Liver (tissue), 9 donors: ENCODE data around the gene SMC2. TPM values are rescaled to one million over a fixed set of nuclear protein-coding genes. Genes with fewer than 3 reads are reported as not detected.

Source experiments
- DNase-seq: peaks from one replicate; pipeline ENCODE4 v3.0.0-alpha.2; 2017; ENCODE audit warnings: low spot score
- H3K27ac ChIP-seq, 2 donors: one replicate each; pipeline ENCODE4 v1.7.0; 2013; ENCODE audit warnings: inconsistent platforms in 2 of 2, low read length in 2 of 2, control low read depth in 1 of 2, low read depth in 1 of 2, mild to moderate bottlenecking in 1 of 2
- H3K27me3 ChIP-seq, 4 donors: one replicate each; pipeline versions ENCODE4 v1.6.1 to v1.7.0; 2013; ENCODE audit warnings: low read length in 3 of 4, inconsistent platforms in 1 of 4, mild to moderate bottlenecking in 1 of 4, moderate library complexity in 1 of 4; ENCODE audit not compliant: control insufficient read depth in 4 of 4, insufficient read depth in 4 of 4
- H3K36me3 ChIP-seq, 4 donors: one replicate each; pipeline versions ENCODE4 v1.6.1 to v1.7.0; 2013; ENCODE audit warnings: low read length in 3 of 4, mild to moderate bottlenecking in 3 of 4, low read depth in 1 of 4, moderate library complexity in 1 of 4; ENCODE audit not compliant: control insufficient read depth in 4 of 4, insufficient read depth in 3 of 4
- H3K4me1 ChIP-seq, 4 donors: one replicate each; pipeline versions ENCODE4 v1.6.1 to v1.7.0; 2013; ENCODE audit warnings: low read length in 3 of 4, mild to moderate bottlenecking in 3 of 4, moderate library complexity in 1 of 4; ENCODE audit not compliant: control insufficient read depth in 4 of 4, insufficient read depth in 4 of 4
- H3K4me3 ChIP-seq, 3 donors: one replicate each; pipeline versions ENCODE4 v1.6.1 to v1.7.0; 2013; ENCODE audit warnings: low read length in 3 of 3, control low read depth in 1 of 3, low read depth in 1 of 3, mild to moderate bottlenecking in 1 of 3
- H3K9ac ChIP-seq, 2 donors: one replicate each; pipeline ENCODE4 v1.7.0; 2013; ENCODE audit warnings: low read length in 2 of 2, mild to moderate bottlenecking in 2 of 2, moderate library complexity in 2 of 2, control low read depth in 1 of 2, low read depth in 1 of 2
- H3K9me3 ChIP-seq, 4 donors: one replicate each; pipeline versions ENCODE4 v1.6.1 to v1.7.0; 2013; ENCODE audit warnings: low read length in 3 of 4; ENCODE audit not compliant: control insufficient read depth in 4 of 4
- EGR1 ChIP-seq, 2 donors: IDR thresholded peaks; 2 replicates each; pipeline ENCODE4 v1.6.1; 2016 to 2018; ENCODE audit warnings: antibody characterized with exemption in 2 of 2, low read depth in 2 of 2
- FOXA1 ChIP-seq: IDR thresholded peaks from 2 replicates; pipeline ENCODE4 v1.6.1; 2016; ENCODE audit warnings: antibody characterized with exemption
- GABPA ChIP-seq, 2 donors: IDR thresholded peaks in 1 of 2; conservative IDR thresholded peaks in 1 of 2; 2 replicates each; pipeline ENCODE4 v1.6.1; 2016; ENCODE audit warnings: antibody characterized with exemption in 2 of 2, mild to moderate bottlenecking in 1 of 2, moderate library complexity in 1 of 2
- HNF4A ChIP-seq, 2 donors: conservative IDR thresholded peaks; 2 replicates each; pipeline ENCODE4 v1.6.1; 2016; ENCODE audit warnings: antibody characterized with exemption in 2 of 2, mild to moderate bottlenecking in 2 of 2
- HNF4G ChIP-seq: IDR thresholded peaks from 2 replicates; pipeline ENCODE4 v1.6.1; 2016; ENCODE audit warnings: antibody characterized with exemption
- JUND ChIP-seq, 2 donors: IDR thresholded peaks; 2 replicates each; pipeline ENCODE4 v1.6.1; 2016; ENCODE audit warnings: antibody characterized with exemption in 2 of 2
- NR2F2 ChIP-seq: IDR thresholded peaks from 2 replicates; pipeline ENCODE4 v1.6.1; 2016; ENCODE audit warnings: antibody characterized with exemption
- RXRA ChIP-seq, 2 donors: IDR thresholded peaks; 2 replicates each; pipeline ENCODE4 v1.6.1; 2017 to 2018; ENCODE audit warnings: antibody characterized with exemption in 2 of 2, mild to moderate bottlenecking in 1 of 2
- TAF1 ChIP-seq: conservative IDR thresholded peaks from 2 replicates; pipeline ENCODE4 v1.6.1; 2016; ENCODE audit warnings: antibody characterized with exemption, mild to moderate bottlenecking
- YY1 ChIP-seq: IDR thresholded peaks from 2 replicates; pipeline ENCODE4 v1.6.1; 2016; ENCODE audit warnings: antibody characterized with exemption, mild to moderate bottlenecking
- WGBS: extraction: QIAGEN DNeasy Blood & Tissue Kit; methylation state at CpG from one replicate; pipeline ENCODE4 v1.1.7; 2013; 5-methylcytosine and 5-hydroxymethylcytosine counted together
- polyA plus RNA-seq, 2 donors: library from polyadenylated mRNA; stranded (reverse) in 1 of 2; unstranded in 1 of 2; fragments of 200-250 nt in 1 of 2; fragments of >200 nt in 1 of 2; fragmentation: Nextera tagmentation in 1 of 2; extraction: Ambion mirVana in 1 of 2; gene quantifications; one replicate each; pipeline versions ENCODE4 v1.2.1 to v1.2.3, GENCODE V29; 2013 to 2015
- total RNA-seq, 2 donors: library from RNA; depleted of rRNA; stranded (reverse); fragments of >200 nt; gene quantifications; one replicate each; pipeline ENCODE4 v1.2.3, GENCODE V29; 2014
- TF ChIP-seq, protein P1 (sequence below): IDR thresholded peaks from 2 replicates; pipeline ENCODE4 v1.6.1; 2016; ENCODE audit warnings: antibody characterized with exemption
- TF ChIP-seq, protein P2 (sequence below): IDR thresholded peaks from 2 replicates; pipeline ENCODE4 v1.6.1; 2016; ENCODE audit warnings: antibody characterized with exemption, mild to moderate bottlenecking
- TF ChIP-seq, protein P3 (sequence below): IDR thresholded peaks from 2 replicates; pipeline ENCODE4 v1.6.1; 2016; ENCODE audit warnings: antibody characterized with exemption
- TF ChIP-seq, protein P4 (sequence below): IDR thresholded peaks from 2 replicates; pipeline ENCODE4 v1.6.1; 2016; ENCODE audit warnings: antibody characterized with exemption
- TF ChIP-seq, protein P5 (sequence below): fragments of 150-350 bp; IDR thresholded peaks from 2 replicates; pipeline ENCODE4 v1.5.1; 2017; ENCODE audit warnings: improper control_type of control experiment, low read depth, low read length; ENCODE audit not compliant: missing input control
- donor health status: healthy.
- donor health status: healthy.
- donor health status: healthy.
- donor health status: healthy.
- donor health status: healthy.

SMC2 gene
- total and polyA plus RNA-seq, 4 donors, result 2.1 to 26.3 (median 4.3) TPM

DNA sequence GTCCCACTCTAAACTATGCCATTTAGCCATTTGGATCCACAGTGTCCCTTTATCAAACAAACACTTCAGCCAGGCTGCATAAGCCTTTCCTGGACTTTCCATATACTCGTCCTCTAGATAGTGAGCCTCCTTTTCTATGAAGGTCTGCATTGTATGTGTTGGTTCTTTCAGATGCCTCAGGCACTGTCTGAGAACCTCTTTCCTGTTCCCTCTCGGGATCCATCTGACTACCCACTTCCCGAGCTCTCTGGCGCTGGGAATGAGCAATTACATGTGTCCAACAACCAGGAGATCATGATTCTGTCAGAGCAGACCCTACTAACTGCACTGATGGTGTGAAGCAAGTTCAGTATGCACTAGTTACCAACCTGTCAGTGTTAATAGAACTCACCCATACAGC lies 14.2 kb downstream of the SMC2 start:
- H3K4me3 ChIP-seq, result no peak overlapping the region
- no peaks in the 10 kb centered on the region for H3K9me3 ChIP-seq
- no peak for DNase-seq
- TF ChIP-seq TAF1 (no peak), FOXA1 (no peak)
- TF ChIP-seq, protein P1, sequence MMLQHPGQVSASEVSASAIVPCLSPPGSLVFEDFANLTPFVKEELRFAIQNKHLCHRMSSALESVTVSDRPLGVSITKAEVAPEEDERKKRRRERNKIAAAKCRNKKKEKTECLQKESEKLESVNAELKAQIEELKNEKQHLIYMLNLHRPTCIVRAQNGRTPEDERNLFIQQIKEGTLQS, result no peak
- TF ChIP-seq, protein P2, sequence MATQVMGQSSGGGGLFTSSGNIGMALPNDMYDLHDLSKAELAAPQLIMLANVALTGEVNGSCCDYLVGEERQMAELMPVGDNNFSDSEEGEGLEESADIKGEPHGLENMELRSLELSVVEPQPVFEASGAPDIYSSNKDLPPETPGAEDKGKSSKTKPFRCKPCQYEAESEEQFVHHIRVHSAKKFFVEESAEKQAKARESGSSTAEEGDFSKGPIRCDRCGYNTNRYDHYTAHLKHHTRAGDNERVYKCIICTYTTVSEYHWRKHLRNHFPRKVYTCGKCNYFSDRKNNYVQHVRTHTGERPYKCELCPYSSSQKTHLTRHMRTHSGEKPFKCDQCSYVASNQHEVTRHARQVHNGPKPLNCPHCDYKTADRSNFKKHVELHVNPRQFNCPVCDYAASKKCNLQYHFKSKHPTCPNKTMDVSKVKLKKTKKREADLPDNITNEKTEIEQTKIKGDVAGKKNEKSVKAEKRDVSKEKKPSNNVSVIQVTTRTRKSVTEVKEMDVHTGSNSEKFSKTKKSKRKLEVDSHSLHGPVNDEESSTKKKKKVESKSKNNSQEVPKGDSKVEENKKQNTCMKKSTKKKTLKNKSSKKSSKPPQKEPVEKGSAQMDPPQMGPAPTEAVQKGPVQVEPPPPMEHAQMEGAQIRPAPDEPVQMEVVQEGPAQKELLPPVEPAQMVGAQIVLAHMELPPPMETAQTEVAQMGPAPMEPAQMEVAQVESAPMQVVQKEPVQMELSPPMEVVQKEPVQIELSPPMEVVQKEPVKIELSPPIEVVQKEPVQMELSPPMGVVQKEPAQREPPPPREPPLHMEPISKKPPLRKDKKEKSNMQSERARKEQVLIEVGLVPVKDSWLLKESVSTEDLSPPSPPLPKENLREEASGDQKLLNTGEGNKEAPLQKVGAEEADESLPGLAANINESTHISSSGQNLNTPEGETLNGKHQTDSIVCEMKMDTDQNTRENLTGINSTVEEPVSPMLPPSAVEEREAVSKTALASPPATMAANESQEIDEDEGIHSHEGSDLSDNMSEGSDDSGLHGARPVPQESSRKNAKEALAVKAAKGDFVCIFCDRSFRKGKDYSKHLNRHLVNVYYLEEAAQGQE, result no peak
- no peaks in the 10 kb centered on the region for H3K27me3 ChIP-seq
- 94% methylated on average over 4 of the region's 4 CpGs for WGBS
- H3K36me3 ChIP-seq, result peaks cover 0 to 38% (median 14%) of the 10 kb centered on the region in 4 donors
- no peaks in the 10 kb centered on the region for H3K4me1 ChIP-seq
- no peak overlapping the region for H3K9ac ChIP-seq
- no peak overlapping the region for H3K27ac ChIP-seq

DNA sequence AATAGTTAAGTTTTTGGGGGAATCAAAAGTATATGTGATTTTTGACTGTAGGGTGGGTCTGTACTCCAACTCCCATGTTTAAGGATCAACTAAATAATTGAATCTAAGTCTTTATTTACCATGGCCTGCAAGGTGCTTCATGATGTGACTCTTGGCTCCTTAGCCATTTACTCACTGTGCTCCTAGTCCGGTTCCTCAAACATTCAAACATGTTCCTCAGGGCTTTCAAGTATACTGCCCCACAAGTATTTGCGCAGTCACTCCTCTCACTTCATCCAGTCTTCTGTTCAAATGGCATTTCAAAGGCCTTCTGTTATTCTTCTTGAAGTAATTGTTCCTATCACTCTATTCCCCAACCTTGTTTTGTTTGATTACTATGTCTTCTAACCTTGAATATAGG lies 16.4 kb downstream of the SMC2 start:
- Histone ChIP-seq H3K36me3 (peaks cover 0 to 21% (median 4%) of the 10 kb centered on the region in 4 donors), H3K4me1 (no peaks in the 10 kb centered on the region), H3K27me3 (no peaks in the 10 kb centered on the region), H3K27ac (no peak overlapping the region), H3K9ac (no peak overlapping the region), H3K4me3 (no peak overlapping the region), H3K9me3 (no peaks in the 10 kb centered on the region)
- 97% methylated on average over 2 of the region's 2 CpGs for WGBS
- no peak for TF ChIP-seq JUND (IDR thresholded peaks at IDR 0.05)
- TF ChIP-seq YY1, result no peak
- no peak for TF ChIP-seq HNF4G
- TF ChIP-seq, protein P3, sequence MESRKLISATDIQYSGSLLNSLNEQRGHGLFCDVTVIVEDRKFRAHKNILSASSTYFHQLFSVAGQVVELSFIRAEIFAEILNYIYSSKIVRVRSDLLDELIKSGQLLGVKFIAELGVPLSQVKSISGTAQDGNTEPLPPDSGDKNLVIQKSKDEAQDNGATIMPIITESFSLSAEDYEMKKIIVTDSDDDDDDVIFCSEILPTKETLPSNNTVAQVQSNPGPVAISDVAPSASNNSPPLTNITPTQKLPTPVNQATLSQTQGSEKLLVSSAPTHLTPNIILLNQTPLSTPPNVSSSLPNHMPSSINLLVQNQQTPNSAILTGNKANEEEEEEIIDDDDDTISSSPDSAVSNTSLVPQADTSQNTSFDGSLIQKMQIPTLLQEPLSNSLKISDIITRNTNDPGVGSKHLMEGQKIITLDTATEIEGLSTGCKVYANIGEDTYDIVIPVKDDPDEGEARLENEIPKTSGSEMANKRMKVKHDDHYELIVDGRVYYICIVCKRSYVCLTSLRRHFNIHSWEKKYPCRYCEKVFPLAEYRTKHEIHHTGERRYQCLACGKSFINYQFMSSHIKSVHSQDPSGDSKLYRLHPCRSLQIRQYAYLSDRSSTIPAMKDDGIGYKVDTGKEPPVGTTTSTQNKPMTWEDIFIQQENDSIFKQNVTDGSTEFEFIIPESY, result no peak
- TF ChIP-seq, protein P4, sequence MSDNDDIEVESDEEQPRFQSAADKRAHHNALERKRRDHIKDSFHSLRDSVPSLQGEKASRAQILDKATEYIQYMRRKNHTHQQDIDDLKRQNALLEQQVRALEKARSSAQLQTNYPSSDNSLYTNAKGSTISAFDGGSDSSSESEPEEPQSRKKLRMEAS, result no peak
- TF ChIP-seq HNF4A (conservative IDR thresholded peaks at IDR 0.05), result no peak
- TF ChIP-seq, protein P2, result no peak
- TF ChIP-seq NR2F2, result no peak
- TF ChIP-seq EGR1 (IDR thresholded peaks at IDR 0.05; ENCODE audit: low read depth in 2 of 2), result no peak
- no peak for TF ChIP-seq RXRA (IDR thresholded peaks at IDR 0.05)
- TF ChIP-seq, protein P5, sequence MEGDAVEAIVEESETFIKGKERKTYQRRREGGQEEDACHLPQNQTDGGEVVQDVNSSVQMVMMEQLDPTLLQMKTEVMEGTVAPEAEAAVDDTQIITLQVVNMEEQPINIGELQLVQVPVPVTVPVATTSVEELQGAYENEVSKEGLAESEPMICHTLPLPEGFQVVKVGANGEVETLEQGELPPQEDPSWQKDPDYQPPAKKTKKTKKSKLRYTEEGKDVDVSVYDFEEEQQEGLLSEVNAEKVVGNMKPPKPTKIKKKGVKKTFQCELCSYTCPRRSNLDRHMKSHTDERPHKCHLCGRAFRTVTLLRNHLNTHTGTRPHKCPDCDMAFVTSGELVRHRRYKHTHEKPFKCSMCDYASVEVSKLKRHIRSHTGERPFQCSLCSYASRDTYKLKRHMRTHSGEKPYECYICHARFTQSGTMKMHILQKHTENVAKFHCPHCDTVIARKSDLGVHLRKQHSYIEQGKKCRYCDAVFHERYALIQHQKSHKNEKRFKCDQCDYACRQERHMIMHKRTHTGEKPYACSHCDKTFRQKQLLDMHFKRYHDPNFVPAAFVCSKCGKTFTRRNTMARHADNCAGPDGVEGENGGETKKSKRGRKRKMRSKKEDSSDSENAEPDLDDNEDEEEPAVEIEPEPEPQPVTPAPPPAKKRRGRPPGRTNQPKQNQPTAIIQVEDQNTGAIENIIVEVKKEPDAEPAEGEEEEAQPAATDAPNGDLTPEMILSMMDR, result no peak
- no peak for TF ChIP-seq TAF1
- TF ChIP-seq GABPA (IDR thresholded peaks at IDR 0.05 in 1 of 2, conservative IDR thresholded peaks at IDR 0.05 in 1 of 2), result no peak
- TF ChIP-seq, protein P1, result no peak
- DNase-seq, result no peak
